Inflammatory macrophage treated with lipopolysaccharide for 4 hours (primary cell): ENCODE measurements around the gene JAKMIP3.

Source experiments
- DNase-seq: peaks from one replicate; pipeline ENCODE4 v3.0.0-alpha.2; 2020

Gene JAKMIP3

GRCh38 chr10:132113766-132114365 is 48.1 kb downstream of the JAKMIP3 start:
- DNase-seq = no peak

DNA sequence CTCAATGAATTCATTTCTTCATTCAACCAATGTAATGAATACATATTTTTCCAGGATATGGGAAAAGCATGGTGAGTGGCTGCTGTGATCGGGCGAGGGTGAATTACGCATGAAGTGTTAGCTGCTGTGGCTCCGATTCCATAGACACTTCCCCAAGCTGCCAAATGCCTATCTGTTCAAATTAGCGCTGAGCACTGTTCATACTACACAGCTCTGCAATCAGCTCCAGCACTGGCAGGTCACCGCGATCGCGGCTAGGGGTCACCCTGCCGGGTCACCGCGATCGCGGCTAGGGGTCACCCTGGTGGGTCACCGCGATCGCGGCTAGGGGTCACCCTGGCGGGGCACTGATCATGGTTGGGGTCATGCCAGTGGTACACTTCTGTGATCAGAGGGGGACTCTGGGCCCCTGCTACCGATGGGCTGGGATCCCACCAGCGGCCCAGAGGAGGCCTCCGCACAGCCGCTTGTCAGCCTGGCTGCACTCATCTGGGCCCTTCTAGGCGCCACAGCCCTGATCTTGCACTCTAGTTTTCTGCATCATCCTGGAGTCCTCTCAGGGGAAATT is 49.3 kb downstream of the JAKMIP3 start:
- DNase-seq = no peak
